Measurements from ENCODE around the gene UBASH3B.

UBASH3B gene

GRCh38 chr11:122717264-122717867, 61.8 kb downstream of the UBASH3B start:
- Histone ChIP-seq H3K4me3 (replicated peaks; ENCODE audit: low read depth, low read length) (no peak overlapping the region), H3K36me3 (ENCODE audit: control insufficient read depth, insufficient read depth, low read length) (no peaks in the 10 kb centered on the region), H3K27me3 (replicated peaks; ENCODE audit: control insufficient read depth, insufficient read depth, low read length) (no peaks in the 10 kb centered on the region)
- TF ChIP-seq, protein P1, sequence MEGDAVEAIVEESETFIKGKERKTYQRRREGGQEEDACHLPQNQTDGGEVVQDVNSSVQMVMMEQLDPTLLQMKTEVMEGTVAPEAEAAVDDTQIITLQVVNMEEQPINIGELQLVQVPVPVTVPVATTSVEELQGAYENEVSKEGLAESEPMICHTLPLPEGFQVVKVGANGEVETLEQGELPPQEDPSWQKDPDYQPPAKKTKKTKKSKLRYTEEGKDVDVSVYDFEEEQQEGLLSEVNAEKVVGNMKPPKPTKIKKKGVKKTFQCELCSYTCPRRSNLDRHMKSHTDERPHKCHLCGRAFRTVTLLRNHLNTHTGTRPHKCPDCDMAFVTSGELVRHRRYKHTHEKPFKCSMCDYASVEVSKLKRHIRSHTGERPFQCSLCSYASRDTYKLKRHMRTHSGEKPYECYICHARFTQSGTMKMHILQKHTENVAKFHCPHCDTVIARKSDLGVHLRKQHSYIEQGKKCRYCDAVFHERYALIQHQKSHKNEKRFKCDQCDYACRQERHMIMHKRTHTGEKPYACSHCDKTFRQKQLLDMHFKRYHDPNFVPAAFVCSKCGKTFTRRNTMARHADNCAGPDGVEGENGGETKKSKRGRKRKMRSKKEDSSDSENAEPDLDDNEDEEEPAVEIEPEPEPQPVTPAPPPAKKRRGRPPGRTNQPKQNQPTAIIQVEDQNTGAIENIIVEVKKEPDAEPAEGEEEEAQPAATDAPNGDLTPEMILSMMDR (IDR thresholded peaks at IDR 0.05; ENCODE audit: insufficient read depth, low read length, poor library complexity, severe bottlenecking), result no peak
- peak; percentile 72 for DNase-seq (ENCODE audit: extremely low read depth, insufficient read length)

DNA sequence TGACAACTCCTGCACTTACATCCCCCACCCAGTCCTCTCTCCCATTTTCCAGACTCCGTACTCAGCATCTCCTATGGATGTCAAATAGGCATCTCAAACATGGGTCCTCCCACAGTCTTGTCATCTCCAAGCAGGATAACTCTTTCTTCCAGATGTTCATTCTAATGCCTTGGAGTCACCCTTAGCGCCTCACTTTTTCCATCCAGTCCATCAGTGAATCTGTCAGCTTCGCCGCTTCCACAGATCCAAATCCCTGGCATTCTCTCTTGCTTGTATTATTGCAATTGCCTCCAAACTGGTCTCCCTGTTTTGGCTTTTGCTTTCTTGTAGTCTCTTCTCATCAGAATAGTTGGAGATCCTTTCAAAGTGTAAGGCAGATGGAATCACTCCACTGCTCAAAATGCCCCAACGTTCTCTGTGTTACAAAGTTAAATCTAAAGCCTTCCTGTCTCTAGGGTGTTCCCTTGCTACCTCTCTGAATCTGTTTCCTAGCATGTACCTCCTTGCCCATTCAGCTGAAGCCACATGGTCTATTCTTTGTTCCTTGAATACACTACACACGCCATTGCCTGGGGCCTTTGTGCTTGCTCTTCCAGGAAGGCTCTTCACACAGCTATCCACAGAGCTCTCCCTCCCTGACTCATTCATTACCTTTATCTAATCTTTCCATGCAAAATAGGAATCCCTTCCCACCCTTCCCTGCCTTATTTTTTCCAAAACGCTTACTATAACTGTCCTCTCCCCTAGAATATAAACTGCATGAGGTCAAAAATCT, 64.8 kb downstream of the UBASH3B start:
- Histone ChIP-seq H3K27me3 (replicated peaks; ENCODE audit: control insufficient read depth, insufficient read depth, low read length) (no peaks in the 10 kb centered on the region), H3K36me3 (ENCODE audit: control insufficient read depth, insufficient read depth, low read length) (no peaks in the 10 kb centered on the region), H3K4me3 (replicated peaks; ENCODE audit: low read depth, low read length) (no peak overlapping the region)
- no peak for DNase-seq (ENCODE audit: extremely low read depth, insufficient read length)
- TF ChIP-seq, protein P1 (IDR thresholded peaks at IDR 0.05; ENCODE audit: insufficient read depth, low read length, poor library complexity, severe bottlenecking), result no peak

DNA sequence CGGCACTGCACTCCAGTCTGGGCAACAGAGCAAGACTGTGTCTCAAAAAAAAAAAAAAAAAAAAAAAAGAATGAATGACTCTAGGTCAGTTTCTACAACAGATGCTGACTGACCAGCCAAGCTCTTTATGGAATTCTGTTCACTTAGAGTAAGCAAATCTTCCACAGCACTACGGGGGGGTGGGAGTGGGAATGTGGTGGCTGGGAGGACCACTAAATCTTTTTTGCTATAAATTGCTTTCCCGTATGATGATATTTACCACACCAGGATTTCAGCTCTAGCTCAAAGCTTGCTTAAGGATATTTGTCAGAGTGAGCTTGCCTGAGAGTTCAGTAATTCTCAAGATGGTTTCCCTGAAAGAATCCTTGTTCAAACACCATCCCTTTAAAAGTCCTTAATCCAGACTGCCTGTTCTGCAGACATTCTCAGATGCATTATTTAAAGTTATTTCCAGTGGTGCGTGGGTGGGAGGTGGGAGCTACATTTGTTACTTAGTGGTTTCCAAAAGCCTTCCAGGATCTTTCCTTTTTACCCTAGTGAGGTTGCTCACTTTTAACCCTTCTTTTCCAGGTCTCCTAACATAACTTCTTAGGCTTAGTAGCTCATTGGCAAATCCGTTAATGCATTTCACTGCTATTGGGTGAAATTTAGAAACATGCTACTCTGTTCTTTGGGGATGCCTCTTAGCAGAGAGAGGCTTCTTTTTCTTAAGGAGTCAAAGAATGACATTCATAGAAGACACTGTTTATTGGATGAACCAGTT, 65.9 kb downstream of the UBASH3B start:
- TF ChIP-seq, protein P1 (IDR thresholded peaks at IDR 0.05; ENCODE audit: insufficient read depth, low read length, poor library complexity, severe bottlenecking), result no peak
- Histone ChIP-seq H3K36me3 (ENCODE audit: control insufficient read depth, insufficient read depth, low read length) (no peaks in the 10 kb centered on the region), H3K27me3 (replicated peaks; ENCODE audit: control insufficient read depth, insufficient read depth, low read length) (no peaks in the 10 kb centered on the region), H3K4me3 (replicated peaks; ENCODE audit: low read depth, low read length) (no peak overlapping the region)
- DNase-seq (ENCODE audit: extremely low read depth, insufficient read length), result no peak

DNA sequence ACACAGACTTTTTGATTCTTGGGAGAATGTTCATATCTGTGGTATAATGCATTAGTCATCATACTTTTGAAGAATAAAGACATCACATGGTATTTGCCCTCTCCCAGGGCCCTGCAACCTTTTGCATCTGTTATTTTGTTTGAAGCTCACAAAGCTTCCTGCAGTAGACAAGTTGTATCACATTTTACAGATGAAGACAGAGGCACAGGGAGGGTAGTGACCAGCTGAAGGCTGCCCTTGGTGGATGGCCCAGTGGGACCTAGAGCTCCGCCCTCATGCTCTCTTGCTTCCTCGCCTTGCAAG, 66.4 kb downstream of the UBASH3B start:
- H3K36me3 ChIP-seq (ENCODE audit: control insufficient read depth, insufficient read depth, low read length), result no peaks in the 10 kb centered on the region
- H3K27me3 ChIP-seq (replicated peaks; ENCODE audit: control insufficient read depth, insufficient read depth, low read length), result no peaks in the 10 kb centered on the region
- TF ChIP-seq, protein P1 (IDR thresholded peaks at IDR 0.05; ENCODE audit: insufficient read depth, low read length, poor library complexity, severe bottlenecking), result no peak
- no peak for DNase-seq (ENCODE audit: extremely low read depth, insufficient read length)
- no peak overlapping the region for H3K4me3 ChIP-seq (replicated peaks; ENCODE audit: low read depth, low read length)

GRCh38 chr11:122723106-122723505, 67.6 kb downstream of the UBASH3B start:
- TF ChIP-seq, protein P1 (IDR thresholded peaks at IDR 0.05; ENCODE audit: insufficient read depth, low read length, poor library complexity, severe bottlenecking), result no peak
- H3K36me3 ChIP-seq (ENCODE audit: control insufficient read depth, insufficient read depth, low read length), result no peaks in the 10 kb centered on the region
- H3K27me3 ChIP-seq (replicated peaks; ENCODE audit: control insufficient read depth, insufficient read depth, low read length), result no peaks in the 10 kb centered on the region
- H3K4me3 ChIP-seq (replicated peaks; ENCODE audit: low read depth, low read length), result no peak overlapping the region
- DNase-seq (ENCODE audit: extremely low read depth, insufficient read length), result no peak

All from GM06990 (cell line).